ENCODE data around the gene RNF113A.

DNA sequence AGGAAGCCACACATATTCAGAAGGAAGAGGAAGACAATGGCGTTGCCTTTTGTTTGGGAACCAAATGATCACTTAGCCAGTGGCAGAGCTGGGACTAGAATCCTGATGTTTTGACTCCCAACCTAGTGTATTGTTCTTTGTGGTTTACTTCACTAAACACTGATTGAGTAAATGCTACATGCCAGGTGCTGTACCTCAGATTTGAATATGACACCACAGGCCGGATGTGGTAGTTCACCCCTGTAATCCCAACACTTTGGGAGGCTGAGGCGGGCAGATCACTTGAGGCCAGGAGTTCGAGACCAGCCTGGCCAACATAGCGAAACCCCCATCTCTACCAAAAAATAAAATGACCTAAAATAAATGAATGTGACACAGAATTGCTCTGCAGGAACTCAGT lies 8.5 kb upstream of the RNF113A start:
- TF ChIP-seq TAF1 (IDR thresholded peaks at IDR 0.05; ENCODE audit: low read depth, low read length): no peak
- TF ChIP-seq POLR2A (IDR thresholded peaks at IDR 0.05; ENCODE audit: low read depth, low read length): no peak
- TF ChIP-seq POLR2AphosphoS5 (IDR thresholded peaks at IDR 0.05; ENCODE audit: low read depth, low read length): no peak
- no peak for TF ChIP-seq SPI1 (IDR thresholded peaks at IDR 0.05; ENCODE audit: low read depth, low read length)
- no peak for TF ChIP-seq PAX5 (IDR thresholded peaks at IDR 0.05; ENCODE audit: insufficient read depth, low read length, severe bottlenecking)
